ENCODE results near the gene GALR2.
"Not testable (repeated sequence)": the region's sequence is repeated elsewhere in the genome, so short reads cannot be mapped to it uniquely, and the experiment has no call there.

Gene GALR2, protein sequence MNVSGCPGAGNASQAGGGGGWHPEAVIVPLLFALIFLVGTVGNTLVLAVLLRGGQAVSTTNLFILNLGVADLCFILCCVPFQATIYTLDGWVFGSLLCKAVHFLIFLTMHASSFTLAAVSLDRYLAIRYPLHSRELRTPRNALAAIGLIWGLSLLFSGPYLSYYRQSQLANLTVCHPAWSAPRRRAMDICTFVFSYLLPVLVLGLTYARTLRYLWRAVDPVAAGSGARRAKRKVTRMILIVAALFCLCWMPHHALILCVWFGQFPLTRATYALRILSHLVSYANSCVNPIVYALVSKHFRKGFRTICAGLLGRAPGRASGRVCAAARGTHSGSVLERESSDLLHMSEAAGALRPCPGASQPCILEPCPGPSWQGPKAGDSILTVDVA

DNA sequence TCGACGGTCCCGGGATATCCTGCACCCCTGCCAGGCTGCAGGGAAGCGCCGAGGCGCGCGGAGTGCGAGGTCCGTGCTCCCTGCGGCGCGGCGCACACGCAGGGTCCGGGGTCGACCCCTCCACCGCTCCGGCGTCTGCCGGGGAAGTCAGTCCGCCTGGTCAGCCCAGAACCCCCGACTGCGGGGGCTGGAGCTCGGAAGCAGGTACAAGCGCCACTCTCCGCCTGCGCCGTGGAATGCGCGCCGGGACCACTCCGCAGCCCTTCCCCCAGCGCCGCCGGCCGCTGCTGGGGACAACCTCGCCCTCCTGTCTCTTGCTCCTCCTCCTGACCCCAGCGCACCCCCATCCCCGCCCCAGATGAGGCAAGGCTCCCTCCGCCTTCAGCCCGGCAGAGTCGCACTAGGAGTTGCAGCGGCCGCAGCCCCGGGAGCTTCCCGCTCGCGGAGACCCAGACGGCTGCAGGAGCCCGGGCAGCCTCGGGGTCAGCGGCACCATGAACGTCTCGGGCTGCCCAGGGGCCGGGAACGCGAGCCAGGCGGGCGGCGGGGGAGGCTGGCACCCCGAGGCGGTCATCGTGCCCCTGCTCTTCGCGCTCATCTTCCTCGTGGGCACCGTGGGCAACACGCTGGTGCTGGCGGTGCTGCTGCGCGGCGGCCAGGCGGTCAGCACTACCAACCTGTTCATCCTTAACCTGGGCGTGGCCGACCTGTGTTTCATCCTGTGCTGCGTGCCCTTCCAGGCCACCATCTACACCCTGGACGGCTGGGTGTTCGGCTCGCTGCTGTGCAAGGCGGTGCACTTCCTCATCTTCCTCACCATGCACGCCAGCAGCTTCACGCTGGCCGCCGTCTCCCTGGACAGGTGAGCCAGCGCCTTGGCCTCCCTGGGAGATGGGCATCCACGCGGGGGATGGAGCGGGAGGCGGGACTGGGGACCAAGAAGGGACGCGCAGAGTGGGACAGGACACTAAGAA is at the start of gene GALR2:
Gene GALR2 (plus strand): TSS at position 392 of the 974 bp plus-strand sequence. CDS start 103 bp downstream, at position 495.
- DNase-seq, result no peak

DNA sequence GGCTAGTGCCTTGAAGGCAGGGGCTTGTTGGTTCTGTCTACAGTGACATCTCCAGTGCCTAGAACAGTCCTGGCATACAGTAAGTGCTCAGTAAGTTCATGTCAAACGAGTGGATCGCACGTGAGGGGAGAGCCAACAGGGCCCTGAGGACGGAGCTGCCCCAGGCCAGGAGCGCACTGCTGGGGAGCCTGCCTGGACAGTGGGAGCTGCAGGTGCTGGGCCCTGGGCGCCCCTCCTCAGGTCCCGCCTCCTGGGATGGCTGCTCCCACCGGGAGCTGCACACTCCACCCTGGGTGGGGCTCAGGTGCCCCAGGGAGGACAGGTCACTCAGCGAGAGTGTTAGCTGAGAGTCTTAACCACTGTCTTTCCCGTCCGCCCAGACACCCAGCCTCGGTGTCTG is 49.3 kb upstream of the GALR2 start:
- no peak for DNase-seq

DNA sequence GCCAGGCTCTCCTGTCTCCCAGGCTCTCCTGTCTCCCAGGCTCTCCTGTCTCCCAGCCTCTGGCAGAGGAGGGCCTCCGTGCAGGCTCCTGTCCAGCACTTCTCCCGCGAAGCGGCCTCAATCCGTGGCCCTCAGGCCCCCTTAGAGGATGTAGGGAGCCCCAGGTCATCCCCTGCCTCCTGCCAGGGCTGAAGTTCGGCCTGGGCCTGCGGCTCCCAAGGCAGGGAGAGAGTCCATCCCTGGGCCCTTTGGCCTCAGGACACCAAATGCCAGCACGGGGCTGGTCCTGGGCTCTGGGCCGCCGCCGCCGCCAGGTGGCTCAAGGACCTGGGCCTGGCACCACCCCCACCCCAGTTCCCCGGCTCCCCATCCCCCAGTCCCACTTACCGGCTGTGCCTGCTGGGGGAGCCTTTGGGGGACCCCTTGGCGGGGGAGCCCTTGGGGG is 47.8 kb upstream of the GALR2 start:
- no peak for DNase-seq

DNA sequence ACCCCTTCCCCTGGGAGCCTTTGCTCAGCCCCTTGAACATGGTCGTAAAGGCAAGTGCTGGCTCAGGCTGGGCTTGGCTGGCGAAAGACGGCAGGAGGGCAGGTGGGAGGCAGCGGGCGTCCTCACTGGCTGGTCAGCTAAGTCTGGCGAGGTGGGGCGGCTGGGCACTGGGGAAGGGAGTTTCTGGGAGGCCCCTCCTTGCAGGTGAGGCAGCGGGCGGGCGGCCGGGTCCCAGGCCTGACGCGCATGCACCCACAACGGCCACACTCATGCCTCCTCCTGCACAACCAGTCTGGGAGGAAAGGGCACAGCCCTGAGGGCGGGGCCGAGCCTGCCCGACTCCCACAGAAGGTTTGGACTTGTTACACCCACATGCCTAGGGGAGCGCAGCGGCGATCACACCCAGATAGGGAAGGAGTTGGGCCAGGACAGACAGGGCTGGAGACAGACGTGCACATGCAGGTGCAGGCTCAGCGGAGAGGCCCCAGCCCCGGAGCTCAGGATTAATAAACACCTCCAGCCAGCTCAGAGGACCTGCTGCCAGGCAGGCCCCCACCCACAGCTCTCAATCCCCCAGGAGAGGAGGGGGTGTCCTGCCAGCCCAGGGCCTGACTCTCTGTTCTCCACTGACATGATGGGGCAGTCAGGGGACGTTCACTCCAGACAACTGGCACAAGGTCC is 47.3 kb upstream of the GALR2 start, which contains the start of gene EVPL:
Gene EVPL (minus strand): TSS at position 148 of the 681 bp plus-strand sequence. CDS start 108 bp downstream, at position 40.
- peak in 1 of 2 experiments; percentile 37 for DNase-seq

DNA sequence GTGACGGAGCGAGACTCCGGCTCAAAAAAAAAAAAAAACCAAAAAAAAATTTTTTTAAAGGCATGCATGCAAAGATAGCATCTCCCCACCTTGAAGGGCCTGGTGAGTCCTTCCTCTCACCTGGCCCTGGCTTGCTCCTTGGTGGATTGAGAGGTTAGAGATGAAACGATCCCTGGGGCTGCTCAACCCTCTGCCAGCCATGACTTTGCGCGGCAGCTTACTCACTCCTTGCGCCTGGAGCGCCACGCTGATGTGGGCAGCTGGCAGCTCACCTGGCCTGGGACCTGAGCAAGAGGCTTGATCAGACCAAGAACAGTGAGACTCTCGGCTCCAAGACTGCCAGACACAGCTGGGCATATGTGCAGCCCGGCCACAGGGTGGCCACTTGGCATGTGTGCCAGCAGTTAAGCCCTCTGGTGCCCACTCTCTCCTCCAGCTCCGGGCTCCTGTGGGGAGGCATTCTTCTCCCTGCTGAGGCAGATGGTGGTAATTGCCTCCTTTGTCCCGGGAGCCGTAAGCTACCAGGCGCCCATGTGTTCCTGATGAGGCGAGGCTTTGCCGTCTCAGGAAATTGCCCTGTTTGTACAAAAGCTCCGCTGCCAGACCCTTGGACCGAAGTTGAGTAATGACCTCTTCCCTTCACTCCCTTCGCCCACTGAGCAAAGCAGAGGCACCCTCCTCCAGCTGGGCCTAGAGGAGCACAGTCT is 42.4 kb upstream of the GALR2 start:
- DNase-seq, result peak in 1 of 2 experiments; percentile 37

DNA sequence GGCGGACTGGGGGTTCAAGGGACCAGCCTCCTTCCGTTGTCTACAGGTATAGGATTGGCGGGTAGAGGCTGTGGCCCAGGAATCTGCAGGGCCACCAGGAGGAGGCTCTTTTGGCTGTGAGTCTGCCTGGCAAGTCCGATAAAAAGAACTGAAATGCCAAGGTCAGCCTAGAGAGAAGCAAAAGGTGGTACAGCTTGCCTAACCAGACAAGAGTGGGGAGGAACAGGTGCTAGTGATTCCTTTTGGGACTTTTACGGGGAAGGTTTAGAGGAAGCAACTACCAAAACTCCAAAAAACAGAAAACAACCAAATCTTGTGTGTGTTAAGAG is 41.8 kb upstream of the GALR2 start:
- no peak for DNase-seq

DNA sequence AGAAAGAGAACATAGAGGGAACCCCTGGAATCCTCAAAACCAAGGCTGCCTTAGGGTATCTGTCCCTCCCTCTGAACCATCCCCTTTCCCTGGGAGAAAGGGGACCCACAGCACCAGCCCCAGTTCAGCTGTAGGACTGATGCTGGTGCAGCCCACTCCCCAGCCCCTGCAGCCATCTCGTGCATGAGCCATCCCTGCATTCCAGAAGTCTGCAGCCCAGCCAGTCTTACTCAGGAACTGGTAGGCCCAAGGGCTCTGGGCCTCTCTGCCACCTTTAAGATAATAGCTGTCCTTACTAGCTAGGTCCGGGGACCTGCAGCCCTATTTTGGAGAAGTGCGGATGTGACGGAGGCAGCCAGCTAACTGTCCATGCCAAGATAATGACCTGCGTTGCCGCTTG is 41.4 kb upstream of the GALR2 start:
- DNase-seq, result no peak

DNA sequence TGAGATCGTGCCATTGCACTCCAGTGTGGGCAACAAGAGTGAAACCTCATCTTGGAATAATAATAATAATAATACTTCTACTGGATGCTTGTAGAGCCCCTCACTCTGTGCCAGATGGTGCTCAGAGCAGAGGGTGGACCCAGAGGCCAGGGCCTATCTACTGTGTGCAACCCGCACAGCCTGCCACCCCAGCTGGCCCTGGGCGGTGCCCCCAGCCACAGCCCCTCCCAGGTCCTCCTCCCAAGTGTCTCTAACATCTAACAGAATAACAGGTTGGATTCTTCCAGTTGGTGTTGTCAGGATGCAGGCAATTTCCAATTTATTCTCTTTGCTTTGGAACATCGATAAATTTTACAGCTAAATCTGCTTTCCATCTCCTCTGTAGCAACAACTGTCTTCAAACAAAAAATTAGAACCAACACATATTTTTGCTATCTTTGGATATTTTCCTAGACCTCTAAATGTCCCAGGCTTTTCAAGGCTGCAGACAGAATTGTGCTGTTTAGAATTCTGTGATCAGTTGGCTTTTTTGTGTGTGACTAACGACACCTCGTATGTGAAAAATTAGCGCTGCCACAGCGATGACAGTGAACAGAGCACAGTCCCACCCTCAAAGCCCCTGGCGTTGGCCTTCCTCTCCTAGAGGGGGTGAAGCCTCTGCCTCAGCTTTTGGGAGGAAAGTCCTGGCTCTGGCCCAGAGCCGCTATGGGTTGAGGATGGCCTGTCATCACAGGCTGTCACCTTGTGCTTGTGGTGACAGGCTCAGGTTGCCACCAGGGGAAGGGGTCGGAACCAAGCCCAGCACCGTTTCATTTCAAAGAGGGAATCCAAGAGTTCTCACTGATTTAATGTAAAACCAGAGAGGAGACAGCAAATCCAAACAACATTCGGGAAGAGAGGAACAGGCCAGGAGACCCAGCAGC is 39.9 kb upstream of the GALR2 start:
- no peak for DNase-seq

DNA sequence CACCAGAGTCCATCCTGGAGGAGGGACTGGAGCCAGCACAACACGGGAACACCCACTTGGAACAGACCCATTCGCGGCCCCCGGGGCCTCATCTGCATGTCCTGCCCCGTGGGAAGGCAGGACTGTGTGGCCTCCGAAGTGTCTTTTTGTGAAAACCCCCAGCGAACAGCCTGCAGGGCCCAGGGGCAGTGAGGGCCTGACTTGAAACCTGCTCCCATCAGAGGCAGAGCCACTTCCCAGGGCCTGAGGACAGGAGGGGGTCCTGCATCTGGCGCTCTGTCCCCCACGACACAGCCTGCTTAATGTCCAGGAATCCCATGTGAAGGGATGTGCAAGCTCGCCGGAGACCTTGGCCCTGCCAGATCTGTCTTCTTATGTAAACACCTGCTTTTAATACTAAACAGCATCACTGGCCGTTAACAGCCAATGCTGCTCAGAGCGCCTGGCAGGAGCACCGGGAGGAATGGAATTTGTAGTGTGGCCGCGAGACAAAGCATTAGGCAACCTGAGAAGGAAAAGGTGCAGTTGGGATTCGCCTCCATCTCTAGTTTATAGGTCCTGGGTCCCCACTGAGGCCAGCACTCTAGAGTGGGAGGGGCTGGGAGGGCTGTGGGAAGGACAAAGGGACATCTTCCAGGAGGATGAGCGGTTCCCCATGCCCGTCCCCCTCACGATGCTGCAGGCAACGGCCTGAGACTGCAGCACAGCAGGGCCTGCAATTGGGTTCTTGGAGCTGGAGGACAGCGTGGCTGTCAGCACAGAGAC is 37.9 kb upstream of the GALR2 start:
- no peak for DNase-seq

DNA sequence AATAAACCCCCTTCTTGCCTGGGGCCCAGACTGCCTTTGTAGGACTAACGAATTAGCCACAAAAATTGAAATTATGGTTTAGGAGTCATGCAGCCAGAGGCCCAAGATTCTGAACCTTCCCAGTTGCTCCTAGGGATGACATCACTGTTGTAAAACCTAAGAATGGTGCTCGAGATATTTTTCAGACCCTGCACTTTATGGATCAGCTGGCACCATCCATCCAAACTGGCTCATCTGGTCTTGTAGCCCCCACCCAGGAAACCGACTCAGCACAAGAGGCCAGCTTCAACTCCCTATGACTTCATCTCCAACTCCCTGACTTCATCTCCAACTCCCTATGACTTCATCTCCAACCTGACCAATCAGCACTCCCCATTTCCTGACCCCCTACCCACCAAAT is 36.5 kb upstream of the GALR2 start:
- no peak for DNase-seq

DNA sequence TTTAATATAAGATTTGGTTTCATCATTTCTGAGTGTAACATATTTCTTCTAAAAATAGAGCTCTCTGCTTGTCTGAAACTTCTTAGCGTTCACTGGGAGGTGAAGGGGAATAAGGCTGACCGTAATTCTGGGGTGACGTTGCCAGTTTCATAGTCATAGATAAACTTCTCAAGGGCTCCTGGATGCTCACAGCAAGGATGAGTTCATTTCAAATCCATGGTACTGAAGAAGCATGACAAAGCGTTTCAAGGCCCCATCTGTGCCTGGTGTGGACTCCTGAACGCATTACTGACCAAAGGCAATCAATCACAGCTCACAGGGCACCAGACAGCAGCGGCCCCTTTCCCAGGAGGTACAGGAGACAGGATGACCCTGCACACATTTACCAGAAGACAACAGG is 35.5 kb upstream of the GALR2 start:
- no peak for DNase-seq

DNA sequence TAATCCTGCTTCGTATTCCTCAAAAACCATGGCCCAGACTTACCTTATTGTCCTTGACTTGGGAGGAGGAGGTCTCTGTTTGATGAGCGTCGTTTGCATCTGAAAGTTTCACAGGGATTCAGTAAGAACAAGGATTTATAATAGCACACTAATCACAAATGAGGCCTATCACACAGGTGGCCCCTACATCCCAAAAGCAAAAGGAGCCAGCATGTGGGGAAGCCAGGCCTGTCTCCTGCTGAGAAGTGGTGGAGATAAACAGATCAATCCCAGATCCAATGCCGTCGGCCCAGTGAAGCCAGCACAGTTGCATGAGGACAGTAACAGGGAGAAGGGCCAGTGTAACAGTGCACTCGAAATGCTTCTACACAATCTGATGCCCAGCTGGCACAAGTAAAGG is 34.2 kb upstream of the GALR2 start:
- DNase-seq, result no peak

DNA sequence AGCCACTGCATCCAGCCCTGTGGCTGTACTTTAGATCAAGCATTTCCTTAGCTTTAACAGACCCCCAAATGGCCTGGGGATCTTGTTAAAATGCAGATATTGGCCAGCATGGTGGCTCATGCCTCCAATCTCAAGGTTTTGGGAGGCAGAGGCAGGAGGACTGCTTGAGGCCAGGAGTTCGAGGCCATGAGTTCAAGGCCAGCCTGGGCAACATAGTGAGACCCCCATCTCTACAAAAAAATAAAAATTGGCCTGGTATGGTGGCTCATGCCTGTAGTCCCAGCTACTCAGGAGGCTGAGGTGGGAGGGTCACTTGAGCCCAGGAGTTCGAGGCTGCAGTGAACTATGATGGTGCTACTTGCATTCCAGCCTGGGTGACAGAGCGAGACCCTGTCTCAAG is 31.7 kb upstream of the GALR2 start:
- not testable (repeated sequence) for DNase-seq

DNA sequence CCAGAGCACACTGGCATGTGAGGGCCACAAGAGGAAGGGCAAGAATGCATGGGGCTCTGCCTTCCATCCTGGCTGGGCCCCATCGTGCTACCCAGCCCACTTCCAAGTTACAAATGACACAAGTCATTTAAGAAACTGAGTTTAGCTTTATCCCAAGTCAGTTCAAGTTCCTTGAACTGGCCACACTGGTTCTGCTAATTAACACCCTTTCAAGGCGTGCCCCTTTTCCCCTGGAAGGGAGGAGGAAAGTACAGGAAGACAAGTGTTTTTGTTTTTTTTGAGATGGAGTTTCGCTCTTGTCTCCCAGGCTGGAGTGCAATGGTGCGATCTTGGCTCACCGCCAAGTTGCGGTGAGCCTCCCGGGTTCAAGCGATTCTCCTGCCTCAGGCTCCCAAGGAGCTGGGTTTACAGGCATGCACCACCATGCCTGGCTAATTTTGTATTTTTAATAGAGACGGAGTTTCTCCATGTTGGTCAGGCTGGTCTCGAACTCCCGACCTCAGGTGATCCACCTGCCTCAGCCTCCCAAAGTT is 30.0 kb upstream of the GALR2 start:
- not testable (repeated sequence) for DNase-seq

DNA sequence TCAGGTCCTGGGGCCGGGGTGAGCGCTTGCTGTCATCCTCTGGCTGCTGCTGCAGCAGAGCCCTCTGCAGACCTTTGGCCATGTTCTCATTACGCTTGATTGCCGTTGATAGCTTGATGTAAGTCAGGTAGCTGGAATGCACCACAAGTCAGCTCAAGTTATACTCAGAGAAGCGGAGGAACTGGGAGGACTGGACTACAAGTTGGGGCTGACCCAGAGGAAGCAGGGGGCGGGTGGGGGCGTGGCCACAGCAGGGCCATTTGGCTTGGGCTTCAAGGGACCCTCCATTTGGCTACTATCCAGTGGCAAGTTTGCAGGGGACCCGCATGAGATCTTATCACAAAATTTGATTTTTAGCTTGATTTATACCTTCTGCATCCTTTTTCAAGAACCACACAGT is 28.5 kb upstream of the GALR2 start:
- DNase-seq, result no peak

DNA sequence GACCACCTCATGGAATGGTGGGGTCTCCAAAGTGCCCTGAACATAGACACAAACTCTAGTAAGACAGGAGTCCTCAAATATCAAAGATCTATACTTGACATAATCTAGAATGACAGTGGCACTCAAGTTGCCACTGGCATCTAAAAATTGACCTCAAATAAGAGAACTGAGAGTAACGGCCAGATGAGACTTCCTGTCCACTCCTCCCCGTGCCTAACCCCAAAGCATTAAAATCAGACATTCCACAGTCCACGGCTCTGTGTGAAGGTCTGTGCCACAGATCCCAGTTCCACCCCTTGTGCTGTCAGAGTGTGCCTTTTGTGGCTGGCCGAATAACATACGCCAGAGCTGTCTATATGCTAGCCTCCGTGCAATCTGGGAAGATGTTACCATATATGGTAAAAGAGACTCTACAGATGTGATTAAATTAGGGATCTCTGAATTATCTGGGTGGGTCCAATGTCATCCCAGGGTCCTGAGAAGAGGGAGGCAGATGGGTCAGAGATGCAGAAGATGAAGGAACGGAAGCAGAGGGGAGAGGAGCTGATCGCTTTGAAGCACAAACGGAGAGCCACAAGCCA is 26.5 kb upstream of the GALR2 start:
- no peak for DNase-seq

DNA sequence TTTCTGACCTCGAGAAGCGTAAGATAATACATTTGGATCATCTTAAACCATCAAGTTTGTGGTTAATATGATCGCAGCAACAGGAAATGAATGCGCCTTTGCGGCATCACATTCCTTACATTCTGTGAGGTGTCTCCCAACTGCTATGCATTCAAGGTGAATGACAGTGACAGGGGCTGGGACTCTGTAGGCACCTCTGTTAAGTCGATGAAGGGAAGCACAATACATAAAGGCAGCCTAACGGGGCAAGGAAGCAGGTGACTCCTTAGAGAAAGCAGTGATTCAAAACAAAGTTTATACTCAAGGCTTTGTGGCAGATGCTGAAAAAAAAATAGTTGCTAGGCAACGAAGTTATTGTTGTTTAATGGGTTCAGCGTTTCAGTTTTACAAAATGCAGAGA is 25.9 kb upstream of the GALR2 start:
- no peak for DNase-seq

DNA sequence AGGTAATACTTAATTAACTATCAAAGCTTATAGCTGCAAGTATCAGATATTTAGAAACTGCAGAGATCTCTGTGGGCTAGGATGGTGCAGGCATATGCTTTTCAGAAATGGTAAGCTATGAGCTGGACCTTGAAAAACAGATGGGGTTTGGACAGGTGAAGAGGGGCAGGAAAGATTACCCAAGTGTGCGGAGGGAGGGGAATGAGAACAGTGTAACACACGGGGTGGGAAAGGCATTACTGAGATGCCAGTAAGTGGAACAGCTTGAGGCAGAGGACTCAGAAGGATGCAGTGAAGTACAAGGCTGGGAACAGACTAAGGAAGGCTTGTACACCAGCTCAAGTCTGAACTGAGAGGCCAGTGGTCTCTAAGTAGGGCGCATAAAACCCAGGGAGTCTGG is 25.3 kb upstream of the GALR2 start:
- no peak for DNase-seq

DNA sequence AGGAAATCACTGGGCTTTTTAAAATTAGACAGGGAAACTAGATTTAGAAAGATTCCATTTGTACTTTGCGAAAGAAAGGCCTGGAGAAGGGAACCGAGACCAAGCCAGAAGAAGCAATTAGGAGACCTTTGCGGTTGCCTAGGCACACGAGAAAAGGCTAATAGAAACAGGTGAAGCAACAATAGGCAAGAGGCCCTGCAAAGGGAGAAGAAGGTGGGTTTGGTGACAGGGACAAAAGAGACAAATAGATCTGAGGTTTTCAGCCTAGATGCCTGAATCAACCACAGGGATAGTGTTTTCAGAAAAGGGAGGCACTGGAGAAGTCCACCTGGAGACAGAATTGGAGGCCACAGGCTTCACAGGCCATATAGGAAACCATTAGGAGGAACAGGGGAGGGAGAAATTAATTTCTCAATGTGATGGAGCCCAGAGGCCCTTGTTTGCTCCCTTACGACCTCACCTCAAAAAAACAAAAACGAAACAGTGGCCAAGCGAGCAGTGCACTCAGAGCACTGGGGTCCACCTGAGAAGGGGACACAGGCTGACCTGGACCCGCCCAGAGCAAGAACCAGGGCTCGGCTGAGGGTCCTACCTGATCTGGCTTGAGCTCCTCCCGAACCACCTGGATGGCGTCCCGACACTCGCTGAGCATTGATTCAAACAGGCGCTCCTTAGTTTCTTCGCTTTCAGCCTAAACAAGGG is 24.6 kb upstream of the GALR2 start:
- no peak for DNase-seq
